Caco-2 (cell line): ENCODE measurements around the gene SLC7A14. TPM values are rescaled to one million over a fixed set of nuclear protein-coding genes. Genes with fewer than 3 reads are reported as not detected.

Experiments used
- BruUV-seq: library from RNA; stranded (reverse); fragments of 400-500 nt; replicated peaks from 2 replicates; lab custom pipeline; 2021; lab: Mats Ljungman, UMichigan
- CTCF ChIA-PET: fragments of 300-600 bp; sonication (Branson Sonifier 250); formaldehyde crosslinking; loops from one replicate; lab custom pipeline; 2022; ENCODE audit warnings: antibody characterized with exemption; lab: Charles Lee
- POLR2A ChIA-PET: fragments of 300-600 bp; sonication (Branson Sonifier 250); formaldehyde crosslinking; loops from one replicate; lab custom pipeline; 2022; ENCODE audit warnings: antibody characterized with exemption; lab: Charles Lee
- DNase-seq, 2 experiments: peaks; one replicate each; pipeline versions ENCODE4 v3.0.0 to v3.0.0-alpha.2; 2020 to 2022
- H3K27me3 ChIP-seq: replicated peaks from 2 replicates; pipeline ENCODE4 v1.6.0; 2011; ENCODE audit warnings: low read length; ENCODE audit not compliant: control insufficient read depth, insufficient read depth
- H3K36me3 ChIP-seq: 2 replicates; pipeline ENCODE4 v1.5.1; 2011; ENCODE audit warnings: low read length; ENCODE audit not compliant: control insufficient read depth, insufficient read depth
- H3K4me1 ChIP-seq: fragments of 250-450 bp; sonication (Bioruptor Pico); 2 replicates; pipeline ENCODE4 v1.5.1; 2020; ENCODE audit warnings: mild to moderate bottlenecking
- H3K4me3 ChIP-seq: 2 replicates; pipeline ENCODE4 v1.5.1; 2011; ENCODE audit warnings: low read depth, mild to moderate bottlenecking, control low read depth, low read length
- H3K9me3 ChIP-seq: fragments of 250-450 bp; sonication (Bioruptor Pico); 2 replicates; pipeline ENCODE4 v1.5.1; 2020; ENCODE audit warnings: mild to moderate bottlenecking, moderate library complexity
- H3K27ac Mint-ChIP-seq: one replicate; pipeline ENCODE4 v1.8.0; 2022; ENCODE audit warnings: mixed read lengths; ENCODE audit not compliant: unreplicated experiment
- H3K27me3 Mint-ChIP-seq: one replicate; pipeline ENCODE4 v1.8.0; 2022; ENCODE audit warnings: mixed read lengths; ENCODE audit not compliant: insufficient read depth, unreplicated experiment
- H3K36me3 Mint-ChIP-seq: one replicate; pipeline ENCODE4 v1.8.0; 2022; ENCODE audit warnings: mild to moderate bottlenecking, mixed read lengths; ENCODE audit not compliant: insufficient read depth, unreplicated experiment
- H3K4me1 Mint-ChIP-seq: one replicate; pipeline ENCODE4 v1.8.0; 2022; ENCODE audit warnings: low read depth, mixed read lengths; ENCODE audit not compliant: unreplicated experiment
- H3K4me3 Mint-ChIP-seq: one replicate; pipeline ENCODE4 v1.8.0; 2022; ENCODE audit warnings: mild to moderate bottlenecking, moderate library complexity, mixed read lengths; ENCODE audit not compliant: unreplicated experiment
- H3K9me3 Mint-ChIP-seq: one replicate; pipeline ENCODE4 v1.8.0; 2022; ENCODE audit warnings: mixed read lengths; ENCODE audit not compliant: unreplicated experiment
- CTCF ChIP-seq, 2 experiments: fragments of 200-600 bp in 1 of 2; IDR thresholded peaks; 1 replicate in 1 of 2; 2 replicates in 1 of 2; pipeline versions ENCODE4 v1.5.1 to v1.8.0; 2011 to 2022; ENCODE audit warnings: antibody characterized with exemption in 1 of 2, control low read depth in 1 of 2, inconsistent platforms in 1 of 2, low read depth in 1 of 2, low read length in 1 of 2, mild to moderate bottlenecking in 1 of 2, moderate library complexity in 1 of 2; ENCODE audit not compliant: insufficient read depth in 1 of 2, severe bottlenecking in 1 of 2, unreplicated experiment in 1 of 2
- intact Hi-C: fragments of 100-400 bp; cut with micrococcal nuclease; formaldehyde crosslinking; loops from one replicate; pipeline ENCODE4 v1.10.0; 2022; ENCODE audit not compliant: unreplicated experiment
- total RNA-seq: library from RNA; stranded (reverse); gene quantifications from 2 replicates; pipeline ENCODE4 v1.2.3, GENCODE V29; 2022

The SLC7A14 gene
- total RNA-seq, 1 experiment from 2014 or later = not detected

GRCh38 chr3:170608475-170608874 lies 22.6 kb upstream of the SLC7A14 start:
- Mint-ChIP-seq H3K36me3 (no peaks in the 10 kb centered on the region), H3K27me3 (peaks cover 5% of the 10 kb centered on the region), H3K9me3 (no peaks in the 10 kb centered on the region), H3K4me1 (no peaks in the 10 kb centered on the region), H3K27ac (no peak overlapping the region), H3K4me3 (no peak overlapping the region)
- no peaks in the 10 kb centered on the region for H3K27me3 ChIP-seq
- CTCF ChIA-PET = no interaction called here
- H3K4me3 ChIP-seq = no peak overlapping the region
- intact Hi-C loops = no loop called here
- no peaks in the 10 kb centered on the region for H3K4me1 ChIP-seq
- POLR2A ChIA-PET = no interaction called here
- no peaks in the 10 kb centered on the region for H3K36me3 ChIP-seq
- no peak for DNase-seq
- no peaks in the 10 kb centered on the region for H3K9me3 ChIP-seq
- no TSS peak for BruUV-seq
- no peak for TF ChIP-seq CTCF (IDR thresholded peaks at IDR 0.05; ENCODE audit: insufficient read depth in 1 of 2, low read depth in 1 of 2, low read length in 1 of 2, severe bottlenecking in 1 of 2, unreplicated experiment in 1 of 2)

- Histone ChIP-seq H3K4me3 (no peak overlapping the region), H3K9me3 (no peaks in the 10 kb centered on the region), H3K27me3 (no peaks in the 10 kb centered on the region), H3K36me3 (no peaks in the 10 kb centered on the region), H3K4me1 (no peaks in the 10 kb centered on the region)
- Mint-ChIP-seq H3K27ac (no peak overlapping the region), H3K4me3 (no peak overlapping the region), H3K9me3 (no peaks in the 10 kb centered on the region), H3K27me3 (peaks cover 5% of the 10 kb centered on the region), H3K36me3 (no peaks in the 10 kb centered on the region), H3K4me1 (no peaks in the 10 kb centered on the region)
- POLR2A ChIA-PET = no interaction called here
- TF ChIP-seq CTCF (IDR thresholded peaks at IDR 0.05; ENCODE audit: insufficient read depth in 1 of 2, low read depth in 1 of 2, low read length in 1 of 2, severe bottlenecking in 1 of 2, unreplicated experiment in 1 of 2) = no peak
- no peak for DNase-seq
- CTCF ChIA-PET = no interaction called here
- intact Hi-C loops = no loop called here
- no TSS peak for BruUV-seq
These were observed 20.8 kb upstream of the SLC7A14 start for GRCh38 chr3:170606675-170607074.

GRCh38 chr3:170605490-170605889 lies 19.6 kb upstream of the SLC7A14 start:
- DNase-seq = no peak
- BruUV-seq = no TSS peak
- TF ChIP-seq CTCF (IDR thresholded peaks at IDR 0.05; ENCODE audit: insufficient read depth in 1 of 2, low read depth in 1 of 2, low read length in 1 of 2, severe bottlenecking in 1 of 2, unreplicated experiment in 1 of 2) = no peak
- CTCF ChIA-PET = no interaction called here
- Mint-ChIP-seq H3K36me3 (no peaks in the 10 kb centered on the region), H3K27me3 (peaks cover 5% of the 10 kb centered on the region), H3K9me3 (no peaks in the 10 kb centered on the region), H3K27ac (no peak overlapping the region), H3K4me3 (no peak overlapping the region), H3K4me1 (no peaks in the 10 kb centered on the region)
- H3K27me3 ChIP-seq = no peaks in the 10 kb centered on the region
- POLR2A ChIA-PET = no interaction called here
- peaks cover under 1% of the 10 kb centered on the region; the same call in 1 of the 2 replicates for H3K4me1 ChIP-seq
- H3K9me3 ChIP-seq = no peaks in the 10 kb centered on the region
- H3K4me3 ChIP-seq = no peak overlapping the region
- H3K36me3 ChIP-seq = no peaks in the 10 kb centered on the region
- intact Hi-C loops = no loop called here
